ENCODE data around the gene KLF13.

- no peak for TF ChIP-seq TAF1 (IDR thresholded peaks at IDR 0.05; ENCODE audit: low read depth, low read length)
- no peak for TF ChIP-seq POLR2A (IDR thresholded peaks at IDR 0.05; ENCODE audit: low read depth, low read length)
- TF ChIP-seq POLR2AphosphoS5 (IDR thresholded peaks at IDR 0.05; ENCODE audit: low read depth, low read length) = no peak
Observed at GRCh38 chr15:31327669-31328427, 1.2 kb downstream of the KLF13 start.
